Right forelimb (tissue), 1 donor: Measurements from ENCODE around the gene DNAAF8.

ENCODE experiments used
- DNase-seq: peaks from one replicate; pipeline ENCODE4 v3.0.0-alpha.2; 2018

Gene DNAAF8

DNA sequence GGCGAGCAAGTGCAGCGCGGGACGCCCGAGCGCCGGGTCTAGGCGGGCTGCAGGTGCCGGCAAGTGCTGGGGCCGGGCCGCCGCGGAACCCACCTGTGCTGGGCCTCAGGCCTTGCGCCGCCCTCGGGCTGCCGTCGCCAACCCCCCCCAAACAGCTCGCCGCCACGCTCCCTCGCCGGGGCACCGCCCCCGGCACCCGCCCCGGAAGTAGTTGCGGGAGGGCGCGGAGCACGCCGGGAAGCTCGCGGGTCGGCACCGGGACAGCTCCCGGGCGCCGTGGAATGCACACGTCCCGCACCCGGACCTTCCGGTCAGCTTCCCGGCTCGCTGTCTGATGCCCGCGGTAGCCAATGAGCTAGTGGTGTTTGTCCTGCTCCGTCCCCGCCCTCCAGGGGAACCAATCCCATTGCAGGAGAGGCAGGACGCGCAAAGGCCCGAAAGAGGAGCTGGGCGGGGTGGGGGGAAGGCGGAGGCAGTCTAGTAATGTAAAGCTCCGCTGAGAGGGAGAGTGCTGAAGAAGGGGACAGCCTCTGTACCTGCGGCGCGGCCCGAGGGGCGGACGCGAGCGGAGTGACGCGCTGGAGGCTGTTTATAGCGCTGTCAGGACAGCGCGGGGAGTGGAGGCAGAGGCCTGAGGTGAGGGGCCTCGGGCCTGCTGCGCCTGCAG, at the start of gene DNAAF8, which contains the start of gene ANKS3:
Gene DNAAF8 (plus strand): TSS at position 475 of the 667 bp plus-strand sequence. CDS start 1,978 bp downstream, outside the sequence.
Gene ANKS3 (minus strand): TSS at position 209 of the 667 bp plus-strand sequence. CDS start 4,122 bp downstream, outside the sequence.
- DNase-seq = peak; percentile 93

DNA sequence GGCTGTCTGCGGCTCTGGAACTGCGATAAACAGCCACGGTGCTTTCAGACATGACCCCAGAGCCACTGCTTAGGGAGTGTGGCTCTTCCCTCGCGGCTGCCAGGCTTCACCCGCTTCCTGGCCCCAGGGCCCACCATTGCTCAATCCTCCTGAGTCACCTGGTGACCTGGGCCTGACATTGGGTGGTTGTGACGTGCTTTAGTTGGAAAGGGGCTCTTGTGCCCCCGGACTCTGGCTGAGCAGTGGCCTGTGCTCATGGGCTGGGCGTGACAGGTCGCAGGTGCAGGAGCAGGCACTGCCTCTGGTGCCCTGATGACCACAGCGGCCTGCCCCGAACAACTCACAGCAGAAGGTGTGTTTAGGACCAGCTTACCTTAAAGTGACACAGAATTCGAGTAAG, 49.6 kb upstream of the DNAAF8 start:
- no peak for DNase-seq

DNA sequence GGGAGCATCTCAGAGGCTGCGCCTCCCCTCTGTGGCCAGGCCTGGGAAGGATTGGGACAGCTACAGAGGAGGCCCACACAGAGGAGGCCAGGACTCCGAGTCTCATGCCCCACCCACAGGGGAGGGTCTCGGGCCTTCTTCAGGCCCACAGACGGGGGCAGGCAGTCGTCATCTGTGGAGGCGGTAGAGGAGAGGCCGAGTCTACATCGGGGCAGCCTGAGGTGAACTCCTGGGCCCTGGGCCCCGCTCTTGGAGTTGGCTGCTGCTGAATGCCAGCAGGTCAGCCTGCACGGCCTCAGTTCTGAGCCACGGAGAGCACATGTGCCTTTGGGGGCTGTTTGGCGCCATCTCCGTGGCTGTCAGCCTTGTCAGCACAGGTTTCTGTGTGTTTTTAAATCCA, 49.0 kb upstream of the DNAAF8 start:
- no peak for DNase-seq

DNA sequence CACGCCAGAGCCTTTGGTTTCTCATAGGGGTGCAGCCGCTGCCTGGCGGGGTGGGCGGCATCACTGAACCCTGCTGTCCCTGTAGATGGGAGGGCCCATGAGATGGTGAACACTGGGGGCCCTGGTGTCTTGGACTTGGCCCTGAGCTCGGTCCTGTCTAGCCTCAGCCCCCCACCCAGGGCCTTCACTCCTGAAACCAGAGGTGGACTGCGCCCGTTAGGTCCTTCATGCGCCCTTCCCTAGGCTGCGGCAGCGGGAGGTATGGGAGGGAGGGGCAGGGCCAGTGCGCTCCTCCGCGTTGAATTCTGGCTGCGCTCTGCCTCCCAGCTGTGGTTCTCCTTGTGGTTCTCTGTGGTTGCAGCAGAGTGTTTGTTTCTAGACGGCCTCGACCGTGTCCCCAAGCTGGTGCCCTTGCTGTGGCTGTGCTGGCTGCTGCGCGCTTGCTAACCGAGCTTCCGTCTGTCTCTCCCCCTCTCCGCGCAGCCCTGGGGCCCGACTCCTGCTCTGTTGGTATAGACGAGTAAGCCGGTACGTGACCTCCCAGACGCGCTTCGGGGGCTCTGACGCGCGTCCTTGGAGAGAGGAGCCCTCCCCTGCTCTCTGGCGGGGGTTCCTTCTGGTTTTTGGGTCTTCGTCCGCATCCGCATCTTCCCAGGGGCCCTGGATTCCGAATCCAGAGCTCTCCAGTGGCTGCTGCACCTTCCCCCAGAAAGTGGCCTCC, 48.4 kb upstream of the DNAAF8 start:
- DNase-seq = peak; percentile 39

DNA sequence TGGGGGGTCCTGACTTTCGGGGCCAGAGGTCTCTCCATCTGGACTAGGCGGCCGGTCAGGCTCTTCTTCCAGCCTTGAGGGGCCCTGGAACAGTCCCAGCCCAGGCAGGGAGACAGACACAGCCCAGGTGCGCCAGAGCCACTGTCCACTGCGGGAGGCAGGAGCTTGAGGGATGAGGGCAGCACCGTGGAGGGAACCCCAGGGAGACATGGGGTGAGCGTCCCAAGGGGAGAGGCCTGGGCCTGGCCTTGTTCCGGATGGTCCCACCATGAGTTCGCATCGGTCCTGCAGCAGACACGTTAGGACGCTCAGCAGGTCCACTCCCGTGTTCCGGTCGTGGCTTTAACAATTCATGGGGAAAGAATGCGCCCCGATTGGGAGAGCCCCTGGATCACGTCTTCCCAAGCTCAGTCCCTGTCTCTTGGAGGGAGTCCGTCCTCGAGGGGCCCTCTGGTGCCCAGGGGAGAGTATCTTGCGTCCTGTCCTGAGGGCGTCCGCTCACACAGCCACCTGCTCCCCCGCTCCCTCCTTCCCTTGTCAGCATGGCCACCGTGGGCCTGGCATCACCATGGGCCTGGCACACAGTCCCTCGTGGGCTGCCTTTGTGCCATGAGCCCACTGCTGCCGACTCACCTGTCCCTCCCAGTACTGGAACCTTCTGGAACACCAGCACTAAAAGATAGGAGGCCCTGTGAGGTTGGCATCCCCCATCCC, 47.7 kb upstream of the DNAAF8 start:
- DNase-seq = peak; percentile 39

DNA sequence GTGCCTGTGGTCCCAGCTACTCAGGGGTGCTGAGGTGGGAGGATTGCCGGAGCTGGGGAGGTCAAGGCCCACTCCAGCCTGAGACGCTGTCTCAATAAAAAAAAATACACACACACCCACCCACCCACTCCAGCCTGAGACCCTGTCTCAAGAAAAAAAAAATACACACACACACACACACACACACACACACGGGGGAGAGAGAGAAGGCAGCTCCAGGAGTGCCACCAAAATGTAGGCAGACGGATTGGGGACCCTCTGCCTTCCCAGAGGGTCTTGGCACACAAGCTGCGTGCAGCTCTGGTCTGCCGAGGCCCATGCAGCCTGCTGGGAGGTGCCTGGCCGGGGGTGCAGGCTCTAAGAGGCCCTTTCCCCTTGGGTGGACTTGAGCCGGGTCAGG, 46.9 kb upstream of the DNAAF8 start:
- no peak for DNase-seq

DNA sequence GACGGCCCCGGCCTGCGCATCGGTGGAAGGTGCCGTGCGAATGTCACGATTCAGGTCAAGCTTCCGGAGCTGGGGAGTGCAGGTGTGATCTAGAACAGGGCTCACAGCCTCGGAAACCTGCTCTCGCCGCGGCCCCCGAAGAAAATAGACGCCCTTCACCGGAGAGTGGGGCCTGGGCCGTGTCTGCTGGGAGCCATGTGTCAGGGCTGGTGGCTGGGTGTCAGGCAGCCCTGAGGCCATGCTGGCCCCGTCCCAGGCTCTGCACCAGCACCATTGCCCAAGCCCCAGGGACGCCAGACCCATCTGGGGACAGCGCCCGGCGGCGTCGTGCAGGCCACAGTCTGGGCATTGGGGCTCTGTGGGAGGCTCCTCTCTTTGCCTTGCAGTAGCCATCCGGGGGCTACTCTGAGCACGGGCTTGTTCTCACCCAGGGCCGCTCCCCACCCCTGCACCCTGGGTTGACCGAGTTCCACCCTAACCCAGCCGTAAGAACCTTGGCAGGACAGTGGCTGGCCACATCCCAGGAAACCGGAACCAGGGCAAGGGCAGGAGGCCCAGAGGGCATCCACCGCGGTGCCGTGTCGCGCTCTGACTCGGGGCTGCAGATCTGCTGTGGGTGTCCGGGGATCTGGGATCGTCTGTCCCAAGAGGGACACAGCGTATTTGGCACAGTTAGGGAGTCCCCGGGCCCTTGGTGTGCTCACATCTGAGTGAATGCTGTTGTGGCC, 46.2 kb upstream of the DNAAF8 start:
- no peak for DNase-seq

DNA sequence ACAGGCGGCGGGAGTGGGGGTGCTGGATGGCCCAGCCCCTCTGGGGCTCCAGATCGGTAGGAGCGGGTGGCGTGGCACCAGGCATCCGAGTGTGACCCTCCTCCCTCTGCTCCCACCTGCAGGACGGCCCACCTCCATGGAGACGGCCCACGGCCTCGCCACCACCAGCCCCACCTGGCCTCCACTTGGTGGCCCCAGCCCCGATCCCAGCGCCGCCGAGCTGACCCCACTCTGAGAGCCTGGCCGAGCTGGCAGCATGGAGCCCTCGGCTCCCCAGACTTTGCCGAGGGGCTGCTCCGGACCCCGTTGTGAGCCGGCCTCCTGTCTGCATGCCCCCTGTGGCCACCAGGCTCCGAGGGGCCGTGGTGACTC, 45.7 kb upstream of the DNAAF8 start:
- no peak for DNase-seq

DNA sequence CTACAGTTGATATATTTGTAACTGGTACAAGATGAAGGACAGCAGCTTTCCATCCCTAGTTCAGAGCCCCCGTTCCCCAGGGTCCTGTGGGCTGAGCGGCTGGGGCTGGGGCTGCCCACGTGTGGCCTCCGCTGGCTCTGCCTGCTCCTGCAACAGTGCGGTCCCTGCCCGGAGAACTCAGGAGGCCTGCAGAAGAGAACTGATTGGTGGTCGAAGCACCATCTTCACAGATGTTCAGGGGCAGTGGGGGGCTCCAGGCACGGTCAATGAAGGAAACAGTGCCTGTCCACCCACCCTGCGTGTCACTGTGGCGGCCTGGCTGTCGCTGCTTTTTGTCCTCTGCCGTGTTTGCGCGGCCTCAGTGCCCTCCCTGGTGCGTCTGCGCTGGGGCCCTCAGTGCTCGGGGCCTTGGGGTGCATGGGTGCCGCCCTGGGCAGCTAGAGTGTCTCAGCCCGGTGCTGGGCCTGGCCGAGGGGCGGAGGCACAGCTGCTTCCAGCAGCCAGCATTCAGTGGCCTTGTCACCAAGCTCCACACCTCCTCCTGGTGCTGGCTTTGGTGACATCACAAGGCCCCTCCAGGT, 45.2 kb upstream of the DNAAF8 start:
- no peak for DNase-seq

DNA sequence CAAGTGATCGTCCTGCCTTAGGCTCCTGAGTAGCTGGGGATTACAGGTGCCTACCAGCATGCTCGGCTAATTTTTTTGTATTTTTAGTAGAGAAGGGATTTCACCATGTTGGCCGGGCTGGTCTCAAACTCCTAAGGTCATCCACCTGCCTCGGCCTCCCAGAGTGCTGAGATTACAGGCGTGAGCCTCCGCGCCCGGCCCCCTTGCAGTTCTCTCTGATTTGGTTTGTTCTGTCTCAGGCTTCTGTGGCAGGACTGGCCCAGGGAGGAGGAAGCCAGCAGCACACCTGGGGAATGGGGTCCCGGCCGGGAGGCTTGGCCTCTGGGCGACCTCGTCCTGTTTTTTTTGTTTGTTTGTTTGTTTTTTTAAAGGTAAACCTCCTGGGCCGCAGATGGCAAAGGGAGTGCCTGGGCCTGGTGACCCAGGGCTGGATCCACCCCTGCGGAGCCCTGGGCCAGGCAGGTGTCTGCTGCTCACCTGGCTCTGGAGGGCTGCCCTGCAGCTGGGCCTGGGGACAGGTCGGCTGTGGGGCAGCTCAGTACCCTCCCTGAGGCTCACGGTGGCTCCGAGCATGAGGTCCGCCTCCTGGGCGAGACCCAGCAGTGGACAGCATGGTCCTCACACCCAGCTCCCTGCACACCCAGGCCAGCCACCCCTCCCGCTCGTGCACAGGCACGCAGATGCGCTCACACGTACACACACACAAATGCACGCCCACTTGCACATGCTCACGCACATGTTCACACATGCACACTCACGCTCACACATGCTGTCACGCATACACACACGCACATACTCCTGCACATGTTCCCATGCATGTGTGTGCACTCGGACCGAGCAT, 44.3 kb upstream of the DNAAF8 start:
- DNase-seq = peak; percentile 42

DNA sequence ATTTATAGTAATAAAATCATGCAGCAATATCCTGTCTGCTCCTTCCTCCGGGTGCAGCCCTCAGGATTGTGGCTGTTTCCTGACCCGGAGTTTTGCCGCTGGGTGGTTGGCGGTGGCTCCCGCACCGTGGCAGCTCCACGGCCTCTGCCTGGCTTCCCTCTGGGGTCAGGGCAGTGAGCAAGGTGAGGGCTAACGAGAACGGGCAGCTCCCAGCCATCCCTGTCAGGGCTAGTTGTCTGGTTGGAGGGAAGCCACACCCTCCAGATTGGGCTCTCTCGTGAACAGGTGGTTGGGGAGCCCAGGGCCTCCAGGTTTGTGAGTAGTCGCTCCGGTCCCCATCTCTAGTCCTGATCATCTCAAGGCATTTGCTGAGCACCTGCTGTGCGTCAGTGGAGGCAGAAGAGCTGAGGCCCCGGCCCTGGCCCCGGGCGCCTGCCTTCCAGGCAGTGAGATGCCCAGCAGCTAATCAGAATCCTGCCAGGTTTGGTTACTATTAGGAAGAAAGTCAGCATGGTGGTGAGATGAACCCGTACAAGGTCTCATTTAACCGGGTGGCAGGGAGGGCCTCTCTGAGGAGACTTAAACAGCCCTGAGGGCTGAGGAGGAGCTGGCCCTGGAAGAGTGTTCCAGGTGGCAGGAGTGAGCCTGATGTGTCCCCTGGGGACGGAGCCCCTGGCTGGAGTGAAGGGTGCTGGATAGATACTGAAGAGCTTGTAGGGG, 43.2 kb upstream of the DNAAF8 start:
- peak; percentile 44 for DNase-seq

DNA sequence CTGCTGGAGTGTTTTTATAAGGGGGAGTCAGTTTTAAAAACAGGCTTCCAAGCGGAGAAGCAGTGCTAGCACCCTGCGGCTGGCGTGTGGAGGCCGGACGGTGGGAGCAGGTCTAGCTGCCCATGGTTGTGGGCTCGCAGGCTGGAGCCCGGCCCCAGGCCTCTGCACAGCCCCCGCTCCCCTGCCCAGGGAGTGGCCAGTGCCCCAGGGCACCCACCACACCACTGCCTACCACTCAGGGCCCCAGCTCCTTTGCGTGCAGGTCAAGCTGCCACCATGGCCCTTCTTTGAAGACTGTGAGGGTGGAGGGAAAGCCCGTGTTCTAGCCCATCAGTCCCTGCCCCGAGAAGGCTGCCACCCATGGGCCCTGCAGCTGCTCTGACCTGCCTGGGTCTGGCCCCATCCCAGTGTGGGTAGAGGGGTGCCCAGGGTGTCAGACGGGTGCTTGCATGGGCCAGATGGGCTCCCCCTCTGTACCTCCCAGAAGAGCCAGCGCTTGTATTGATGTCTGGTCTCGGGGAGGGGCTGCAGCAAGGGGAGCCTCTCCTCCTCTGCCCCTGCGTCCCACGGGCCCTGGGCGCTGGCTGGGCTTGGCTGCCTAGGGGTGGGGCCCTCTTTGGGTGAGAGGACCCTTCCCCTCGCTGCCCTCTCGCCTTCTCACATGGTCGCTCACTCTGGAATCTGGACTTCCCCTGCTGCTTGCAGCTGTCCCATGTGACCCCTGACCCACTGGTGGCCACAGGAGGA, 42.5 kb upstream of the DNAAF8 start:
- DNase-seq = peak; percentile 45

DNA sequence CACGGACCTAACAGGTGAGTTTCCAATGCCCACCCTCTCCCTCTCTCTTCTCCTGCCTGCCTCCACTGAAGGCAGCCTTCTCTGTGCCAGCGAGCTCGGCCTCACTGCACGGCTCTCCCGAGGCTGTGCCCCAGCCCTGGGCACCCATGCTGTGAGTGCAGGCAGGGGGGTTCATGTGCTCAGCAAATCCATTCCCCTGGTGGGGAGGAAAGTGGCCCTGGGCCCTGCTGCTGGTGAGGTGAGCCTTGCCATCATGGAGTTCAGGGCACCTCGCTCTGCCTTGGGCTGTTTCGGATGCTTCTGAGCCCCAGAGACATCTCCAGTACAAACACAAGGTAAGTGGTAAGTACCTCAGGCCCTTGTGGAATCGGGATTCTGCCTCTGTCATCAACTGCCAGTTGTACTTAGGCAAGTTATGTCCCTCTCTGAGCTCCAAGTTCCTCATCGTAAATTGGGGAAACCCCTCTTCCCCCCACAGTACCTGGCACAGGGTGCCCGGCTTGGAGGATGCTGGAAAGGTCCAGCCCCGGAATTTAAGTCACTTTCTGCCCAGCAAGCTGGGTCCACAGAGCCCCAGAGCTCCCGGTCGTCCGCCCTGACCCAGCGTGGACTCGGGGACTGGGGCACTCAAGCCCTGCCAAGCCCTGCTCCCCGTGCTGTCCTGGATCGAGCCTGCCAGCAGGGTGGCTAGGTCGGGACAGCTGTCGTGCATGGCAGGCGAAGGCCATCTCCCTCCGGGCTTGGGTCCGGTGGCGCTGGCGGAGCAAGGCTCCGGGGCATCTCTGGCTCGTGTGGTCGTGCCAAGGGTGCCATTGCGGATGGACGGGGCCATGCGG, 41.7 kb upstream of the DNAAF8 start:
- DNase-seq = peak; percentile 43

DNA sequence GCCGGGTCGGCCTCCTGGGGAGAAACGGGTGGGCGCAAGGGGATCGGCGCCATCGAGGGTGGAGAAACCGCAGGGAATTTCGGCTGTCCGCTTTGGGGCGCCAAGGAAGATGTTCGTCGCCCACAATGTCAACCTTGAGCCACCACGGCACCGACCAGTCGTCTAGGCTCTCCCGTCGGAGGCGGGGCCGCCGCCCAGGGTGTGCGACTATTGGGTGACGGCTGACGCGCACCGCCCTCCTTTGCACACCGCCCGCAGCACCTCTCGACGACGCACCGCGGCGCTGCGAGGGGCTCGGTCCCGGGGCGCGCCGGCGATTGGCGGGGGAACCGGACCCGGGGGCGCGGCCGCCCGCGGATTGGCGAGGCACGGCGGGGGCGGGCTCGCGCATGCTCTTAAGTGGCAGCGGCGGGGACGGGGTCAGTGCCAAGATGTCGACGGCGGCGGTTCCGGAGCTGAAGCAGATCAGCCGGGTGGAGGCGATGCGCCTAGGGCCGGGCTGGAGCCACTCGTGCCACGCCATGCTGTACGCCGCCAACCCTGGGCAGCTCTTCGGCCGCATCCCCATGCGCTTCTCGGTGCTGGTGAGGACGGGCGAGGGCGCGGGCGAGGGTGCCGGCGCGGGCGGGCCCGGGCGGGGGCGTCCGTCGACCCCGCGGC, 40.9 kb upstream of the DNAAF8 start, which contains the start of gene NUDT16L1:
Gene NUDT16L1 (plus strand): TSS at position 267 of the 660 bp plus-strand sequence. CDS start 165 bp downstream, at position 432.
- DNase-seq = peak; percentile 98

DNA sequence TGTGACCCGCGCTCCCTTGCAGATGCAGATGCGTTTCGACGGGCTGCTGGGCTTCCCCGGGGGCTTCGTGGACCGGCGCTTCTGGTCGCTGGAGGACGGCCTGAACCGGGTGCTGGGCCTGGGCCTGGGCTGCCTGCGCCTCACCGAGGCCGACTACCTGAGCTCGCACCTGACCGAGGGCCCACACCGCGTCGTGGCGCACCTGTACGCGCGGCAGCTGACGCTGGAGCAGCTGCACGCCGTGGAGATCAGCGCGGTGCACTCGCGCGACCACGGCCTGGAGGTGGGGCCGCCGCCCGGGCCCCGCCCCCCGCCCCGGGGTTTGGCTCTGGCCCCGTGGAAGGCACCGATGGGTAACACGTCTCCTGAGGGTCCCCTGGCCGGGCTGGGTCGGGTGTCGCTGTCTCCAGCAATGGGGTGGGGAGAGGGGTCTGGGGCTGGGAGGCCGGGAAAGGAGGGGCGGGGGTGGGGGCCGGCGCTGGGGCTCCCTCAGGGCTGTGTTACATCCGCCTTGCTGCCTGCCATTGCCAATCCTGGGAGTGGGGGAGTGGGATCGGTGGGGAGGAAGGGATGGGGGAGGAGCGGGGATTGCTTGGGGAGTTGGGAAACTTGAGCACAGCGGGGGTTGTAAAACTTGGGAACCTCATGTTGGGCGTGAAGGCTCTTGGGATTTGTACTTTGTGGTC, 40.2 kb upstream of the DNAAF8 start:
- peak; percentile 68 for DNase-seq

DNA sequence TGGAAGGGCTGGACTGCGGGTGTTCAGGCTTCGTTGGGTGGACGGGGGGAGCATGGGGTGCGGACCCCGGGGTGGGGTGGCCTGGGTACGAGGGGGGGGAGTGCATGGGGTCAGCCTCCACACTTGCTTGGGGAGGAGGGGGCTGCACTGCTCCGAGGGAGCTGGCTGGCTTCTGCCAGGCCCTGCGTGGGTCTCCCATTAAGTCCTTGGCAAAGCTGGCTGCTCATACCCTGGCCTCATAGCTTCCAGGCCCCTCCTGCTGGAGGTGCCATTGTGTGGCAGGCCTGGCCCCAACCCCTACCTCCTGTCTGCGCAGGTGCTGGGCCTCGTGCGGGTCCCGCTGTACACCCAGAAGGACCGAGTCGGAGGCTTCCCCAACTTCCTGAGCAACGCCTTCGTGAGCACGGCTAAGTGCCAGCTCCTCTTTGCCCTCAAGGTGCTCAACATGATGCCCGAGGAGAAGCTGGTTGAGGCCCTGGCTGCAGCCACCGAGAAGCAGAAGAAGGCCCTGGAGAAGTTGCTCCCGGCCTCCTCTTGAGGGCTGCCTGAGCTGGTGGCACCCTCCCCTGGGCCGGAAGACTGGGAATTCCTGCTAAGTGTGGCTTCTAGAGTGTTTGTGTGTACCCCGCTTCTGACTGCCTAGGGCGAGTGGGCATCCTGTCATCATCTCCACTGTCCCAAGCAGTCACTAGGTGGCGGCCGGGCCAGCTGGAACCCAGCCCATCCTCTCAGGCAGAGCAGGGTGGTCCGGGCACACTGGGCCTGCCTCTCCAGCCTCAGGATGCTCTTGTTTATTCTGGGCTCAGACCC, 39.5 kb upstream of the DNAAF8 start:
- DNase-seq = peak; percentile 46
